ENCODE data around the gene TMEM214.

The TMEM214 gene, protein sequence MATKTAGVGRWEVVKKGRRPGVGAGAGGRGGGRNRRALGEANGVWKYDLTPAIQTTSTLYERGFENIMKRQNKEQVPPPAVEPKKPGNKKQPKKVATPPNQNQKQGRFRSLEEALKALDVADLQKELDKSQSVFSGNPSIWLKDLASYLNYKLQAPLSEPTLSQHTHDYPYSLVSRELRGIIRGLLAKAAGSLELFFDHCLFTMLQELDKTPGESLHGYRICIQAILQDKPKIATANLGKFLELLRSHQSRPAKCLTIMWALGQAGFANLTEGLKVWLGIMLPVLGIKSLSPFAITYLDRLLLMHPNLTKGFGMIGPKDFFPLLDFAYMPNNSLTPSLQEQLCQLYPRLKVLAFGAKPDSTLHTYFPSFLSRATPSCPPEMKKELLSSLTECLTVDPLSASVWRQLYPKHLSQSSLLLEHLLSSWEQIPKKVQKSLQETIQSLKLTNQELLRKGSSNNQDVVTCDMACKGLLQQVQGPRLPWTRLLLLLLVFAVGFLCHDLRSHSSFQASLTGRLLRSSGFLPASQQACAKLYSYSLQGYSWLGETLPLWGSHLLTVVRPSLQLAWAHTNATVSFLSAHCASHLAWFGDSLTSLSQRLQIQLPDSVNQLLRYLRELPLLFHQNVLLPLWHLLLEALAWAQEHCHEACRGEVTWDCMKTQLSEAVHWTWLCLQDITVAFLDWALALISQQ

DNA sequence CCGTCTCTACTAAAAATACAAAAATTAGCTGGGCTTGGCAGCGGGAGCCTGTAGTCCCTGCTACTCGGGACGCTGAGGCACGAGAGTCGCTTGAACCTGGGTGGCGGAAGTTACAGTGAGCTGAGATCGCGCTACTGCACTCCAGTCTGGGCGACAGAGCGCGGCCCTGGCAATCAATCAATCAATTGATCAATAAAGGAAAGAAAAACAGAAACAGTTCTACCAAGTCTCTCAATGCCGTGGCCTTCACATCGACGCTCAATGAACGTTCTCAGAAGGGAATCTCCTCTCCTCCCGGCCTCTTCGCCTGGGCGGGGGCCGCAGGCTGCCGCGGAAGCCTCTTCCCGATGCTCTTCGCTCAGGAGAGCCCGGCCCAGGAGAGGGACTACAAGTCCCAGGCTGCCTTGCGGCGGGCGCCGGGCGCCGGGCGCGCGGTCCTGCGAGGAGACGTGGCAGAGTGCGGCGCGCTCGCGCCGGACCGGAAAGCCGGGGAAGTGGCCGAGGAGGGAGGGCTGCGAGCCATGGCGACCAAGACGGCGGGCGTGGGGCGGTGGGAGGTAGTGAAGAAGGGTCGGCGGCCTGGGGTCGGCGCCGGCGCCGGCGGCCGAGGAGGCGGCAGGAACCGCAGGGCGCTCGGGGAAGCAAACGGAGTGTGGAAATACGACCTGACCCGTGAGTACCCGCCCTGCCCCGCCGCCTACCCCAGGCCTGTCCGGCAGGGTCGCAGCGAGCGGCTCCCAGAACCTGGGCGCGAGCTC, at the start of gene TMEM214:
Gene TMEM214 (plus strand): TSS at position 471 of the 758 bp plus-strand sequence. CDS start 51 bp downstream, at position 522.
- DNase-seq = peak; percentile 6

- DNase-seq = no peak
Measured at GRCh38 chr2:26983746-26984145, 49.0 kb upstream of the TMEM214 start.

DNA sequence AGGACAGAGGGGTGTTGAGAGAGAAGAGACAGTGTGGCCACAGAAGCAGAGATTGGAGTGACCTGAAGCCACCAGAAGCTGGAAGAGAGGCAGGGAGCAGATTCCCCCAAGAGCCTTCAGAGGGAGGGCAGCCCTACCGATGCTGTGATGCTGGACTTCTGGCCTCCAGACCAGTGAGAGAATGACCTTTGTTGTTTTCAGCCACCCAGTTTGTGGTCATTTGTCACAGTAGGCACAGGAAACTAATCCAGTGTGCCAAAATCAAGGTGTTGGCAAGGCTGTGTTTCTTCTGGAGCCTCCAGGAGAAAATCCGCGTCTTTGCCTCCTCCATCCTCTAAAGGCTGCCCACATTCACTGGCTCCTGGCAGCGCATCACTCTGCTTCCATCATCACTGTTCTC, 47.0 kb upstream of the TMEM214 start:
- DNase-seq = no peak

DNA sequence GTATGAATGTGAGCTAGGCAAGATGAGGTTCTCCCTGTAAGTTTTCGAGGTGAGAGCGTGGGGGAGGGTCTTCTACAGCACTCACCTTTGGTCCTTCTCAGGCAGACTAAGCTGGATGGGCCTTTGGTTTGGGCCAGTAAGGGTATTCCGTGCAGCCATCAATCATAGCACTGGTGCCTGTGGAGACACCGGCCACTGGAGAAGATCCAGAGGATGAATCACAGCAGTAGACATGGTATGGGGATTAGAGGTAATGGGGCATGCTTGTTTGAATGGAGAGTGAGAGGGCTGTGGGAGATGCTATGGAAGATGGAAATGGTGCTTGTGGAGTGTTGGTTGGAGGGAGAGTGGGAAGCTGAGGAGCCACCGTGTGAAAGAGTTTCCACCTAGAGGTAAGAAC, 46.2 kb upstream of the TMEM214 start:
- DNase-seq = no peak

- no peak for DNase-seq
Measured at GRCh38 chr2:26988058-26988860, 44.5 kb upstream of the TMEM214 start.

DNA sequence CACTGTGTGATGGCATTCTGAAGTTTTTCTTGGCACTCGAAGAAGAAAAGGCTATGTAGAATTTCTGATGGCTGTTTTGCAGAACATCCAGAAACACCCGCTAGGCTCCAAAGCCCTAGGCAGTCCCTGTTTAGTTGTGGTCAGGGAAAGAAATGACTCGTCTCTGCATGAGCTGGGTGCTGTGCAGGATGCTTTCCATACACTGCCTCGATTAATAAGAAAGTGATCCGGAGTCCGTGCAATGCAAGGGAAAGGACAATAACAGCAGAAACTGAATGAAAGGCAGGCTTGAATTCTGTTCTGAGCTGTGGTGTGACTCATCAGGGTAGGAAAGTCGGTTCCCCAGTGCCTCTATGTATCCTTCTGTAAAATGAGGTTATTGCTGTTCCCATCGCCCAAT, 43.6 kb upstream of the TMEM214 start:
- DNase-seq = no peak

DNA sequence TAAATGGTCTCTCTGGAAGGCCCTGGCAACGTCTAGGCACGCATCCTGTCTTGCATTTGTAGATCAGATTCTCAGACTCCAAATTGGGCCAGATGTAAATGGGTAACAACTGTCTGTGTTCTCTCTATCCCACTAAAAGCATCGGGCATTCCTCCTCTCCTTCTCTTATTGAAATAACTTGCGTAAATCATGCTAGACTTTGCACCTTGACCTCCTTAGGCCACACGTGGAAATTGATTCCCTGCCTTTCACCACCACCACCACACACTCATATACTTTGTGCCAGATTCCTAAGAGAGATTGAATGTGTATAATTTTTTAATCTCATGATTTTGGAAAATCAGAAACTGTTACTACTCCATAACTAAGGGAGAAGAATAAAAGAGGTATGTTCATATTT, 41.0 kb upstream of the TMEM214 start:
- DNase-seq = no peak

- DNase-seq = no peak
Measured at GRCh38 chr2:26993768-26994167, 39.0 kb upstream of the TMEM214 start.

DNA sequence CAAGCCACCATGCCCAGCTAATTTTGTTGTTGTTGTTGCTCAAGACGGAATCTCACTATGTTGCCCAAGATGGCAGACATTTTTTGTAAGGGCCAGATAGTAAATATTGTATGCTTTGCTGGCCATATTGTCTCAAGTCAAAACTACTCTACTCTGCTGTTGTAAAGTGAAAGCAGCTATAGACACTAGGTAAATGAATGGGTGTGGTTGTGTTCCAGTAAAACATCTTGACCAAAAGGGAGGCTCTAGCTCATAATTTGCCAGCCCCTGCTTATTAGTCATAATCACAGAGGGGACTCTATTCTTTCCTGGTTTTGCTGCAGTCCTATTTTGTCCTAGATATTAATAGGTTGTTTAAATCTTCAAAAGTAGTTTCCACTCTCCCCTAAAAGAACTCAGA, 37.8 kb upstream of the TMEM214 start:
- no peak for DNase-seq

- DNase-seq = no peak
Measured at GRCh38 chr2:26997394-26997793, 35.4 kb upstream of the TMEM214 start.

DNA sequence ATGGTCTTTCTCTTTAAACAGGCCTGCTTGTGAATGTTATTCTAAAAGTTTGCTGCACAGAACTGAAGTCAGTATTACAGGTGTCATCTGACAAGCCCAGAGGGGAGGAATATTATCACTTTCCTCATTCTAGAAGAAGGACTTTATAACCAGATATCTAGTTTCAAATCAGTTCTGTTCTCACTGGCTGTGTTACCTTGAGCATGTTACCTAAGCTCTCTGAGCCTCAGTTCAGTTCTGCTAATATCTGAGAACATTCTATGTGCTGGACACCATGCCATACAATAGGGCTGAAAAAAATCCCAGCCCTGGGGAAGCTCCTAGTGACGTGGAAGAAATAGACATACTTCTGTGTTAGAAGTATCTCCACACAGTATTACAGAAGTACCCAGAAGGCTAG, 34.4 kb upstream of the TMEM214 start:
- DNase-seq = no peak

- DNase-seq = no peak
Measured at GRCh38 chr2:27000228-27000627, 32.5 kb upstream of the TMEM214 start.

DNA sequence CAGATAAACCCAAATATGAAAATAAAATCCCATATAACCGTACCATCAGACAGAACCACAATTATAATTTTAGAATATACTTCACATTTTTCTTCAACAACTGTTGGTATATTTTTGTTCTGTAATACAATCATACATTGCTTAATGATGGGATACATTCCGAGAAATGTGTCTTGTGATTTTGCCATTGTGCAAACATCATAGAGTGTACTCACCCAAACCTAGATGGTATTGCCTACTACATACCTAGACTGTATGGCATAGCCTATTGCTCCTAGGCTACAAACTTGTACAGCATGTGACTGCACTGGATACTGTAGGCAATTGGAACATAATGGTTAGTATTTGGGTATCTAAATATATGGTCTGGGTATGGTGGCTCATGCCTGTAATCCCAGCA, 31.8 kb upstream of the TMEM214 start:
- no peak for DNase-seq

DNA sequence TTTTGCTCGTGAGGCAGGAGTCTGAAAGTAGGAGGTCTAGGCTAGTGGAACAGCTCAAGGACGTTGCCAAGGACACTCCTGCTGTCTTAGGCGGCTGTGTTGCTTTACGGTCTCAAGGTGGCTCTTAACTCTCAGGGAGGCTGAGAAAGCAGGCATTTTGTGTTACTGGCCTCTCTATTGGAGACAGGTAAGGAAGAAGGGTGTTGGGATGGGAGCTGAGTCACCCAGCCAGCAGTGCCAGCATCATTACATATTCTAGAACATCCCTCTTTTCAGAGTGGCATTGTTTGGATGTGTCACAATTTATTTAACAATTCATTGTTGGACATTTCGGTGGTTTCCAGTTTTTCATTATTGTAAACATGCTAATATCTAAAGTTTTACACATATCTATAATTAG, 30.8 kb upstream of the TMEM214 start:
- DNase-seq = no peak

GRCh38 chr2:27003007-27003406, 29.8 kb upstream of the TMEM214 start:
- DNase-seq = no peak

DNA sequence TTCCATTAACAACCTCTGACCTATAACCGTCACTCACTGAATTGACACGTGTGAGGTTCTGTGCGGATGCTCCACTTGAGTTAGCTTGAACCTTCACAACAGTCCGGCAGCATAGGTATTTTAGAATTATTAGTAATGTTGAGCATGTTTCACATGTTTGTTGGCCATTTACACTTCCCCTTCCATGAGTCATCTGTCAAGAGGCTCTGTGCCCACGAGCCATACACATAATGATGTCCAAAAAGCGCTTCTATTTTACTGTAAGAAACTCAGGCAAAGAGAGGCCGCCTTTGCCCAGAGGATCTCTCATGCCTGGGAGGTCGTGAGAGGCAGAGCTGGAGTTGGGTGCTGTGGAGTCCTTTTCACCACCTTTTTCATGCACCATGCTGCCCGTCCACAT, 28.9 kb upstream of the TMEM214 start:
- no peak for DNase-seq

DNA sequence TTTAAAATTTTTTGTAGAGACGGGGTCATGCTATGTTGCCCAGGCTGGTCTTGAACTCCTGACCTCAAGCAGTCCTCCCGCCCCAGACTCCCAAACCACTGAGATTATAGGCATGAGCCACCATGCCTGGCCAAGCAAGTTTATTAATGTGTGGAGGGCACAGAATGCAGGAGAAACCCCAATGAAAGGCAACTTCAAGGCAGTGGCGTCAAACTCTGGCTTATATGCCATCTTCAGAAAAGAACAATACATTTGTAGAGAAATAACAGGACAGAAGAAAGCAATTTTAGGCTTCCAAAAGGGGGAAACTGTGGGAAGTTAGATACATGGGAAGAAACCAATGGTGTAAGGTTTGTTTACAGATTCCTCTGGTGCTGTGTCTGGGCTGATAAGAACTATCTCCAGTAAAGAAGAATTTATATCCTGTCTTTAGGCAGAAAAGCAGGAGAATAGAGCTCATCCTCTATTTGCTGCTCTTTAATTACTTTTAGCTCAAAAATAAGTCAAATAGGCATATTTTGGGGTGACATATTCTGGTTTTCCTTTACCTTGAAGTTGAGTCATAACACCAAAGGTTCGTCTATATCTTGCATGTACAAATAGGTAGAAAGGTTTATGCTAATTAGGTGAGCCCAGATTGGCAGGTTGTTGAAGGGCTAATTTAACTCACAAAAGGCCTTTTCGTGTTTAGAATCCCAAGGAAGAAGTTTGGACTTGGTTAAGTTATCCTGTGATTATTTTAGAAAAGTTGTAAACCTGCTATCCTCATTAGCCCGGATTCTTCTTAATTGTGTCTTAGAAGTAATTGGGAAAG, 26.0 kb upstream of the TMEM214 start:
- no peak for DNase-seq

GRCh38 chr2:27007416-27008374, 25.1 kb upstream of the TMEM214 start:
- no peak for DNase-seq

- DNase-seq = no peak
Measured at GRCh38 chr2:27008678-27009077, 24.1 kb upstream of the TMEM214 start.

GRCh38 chr2:27009083-27009482, 23.7 kb upstream of the TMEM214 start:
- no peak for DNase-seq

DNA sequence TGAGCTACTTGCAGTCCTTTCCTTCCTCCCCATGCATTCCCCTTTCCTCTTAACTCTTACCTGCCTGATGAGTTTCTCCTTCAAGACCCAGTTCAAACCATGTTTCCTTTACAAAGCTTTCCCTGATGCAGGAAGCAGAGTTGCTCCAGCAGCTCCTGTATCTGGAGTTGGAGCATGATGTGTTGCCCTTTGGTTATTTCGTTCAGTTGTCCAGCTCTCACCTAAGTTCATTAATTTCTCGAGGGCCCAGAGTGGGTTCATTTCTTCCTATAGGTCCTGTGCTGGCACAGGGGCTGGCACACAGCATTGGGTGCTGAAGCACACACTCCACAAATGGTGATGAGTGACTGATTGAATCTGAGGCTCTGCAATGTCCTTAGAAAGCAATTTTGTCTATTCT, 23.0 kb upstream of the TMEM214 start:
- no peak for DNase-seq
